Ishikawa (cell line): Measurements from ENCODE around the gene HECTD4.
A peak's percentile ranks its signal among the peaks of the same experiment; 100 is the strongest.

ENCODE experiments used
- CEBPB ChIP-seq: IDR thresholded peaks from 2 replicates; pipeline ENCODE4 v1.6.1; 2012
- CREB1 ChIP-seq: IDR thresholded peaks from 2 replicates; pipeline ENCODE4 v1.6.1; 2012; ENCODE audit warnings: low read depth
- EGR1 ChIP-seq: IDR thresholded peaks from 2 replicates; pipeline ENCODE4 v1.6.1; 2012
- EP300 ChIP-seq: IDR thresholded peaks from 2 replicates; pipeline ENCODE4 v1.6.1; 2012; ENCODE audit warnings: borderline replicate concordance
- FOXM1 ChIP-seq: IDR thresholded peaks from 2 replicates; pipeline ENCODE4 v1.6.1; 2012; ENCODE audit warnings: low read depth, borderline replicate concordance
- NFIC ChIP-seq: IDR thresholded peaks from 2 replicates; pipeline ENCODE4 v1.6.1; 2012
- RAD21 ChIP-seq: IDR thresholded peaks from 2 replicates; pipeline ENCODE4 v1.6.1; 2012; ENCODE audit warnings: low read depth
- TAF1 ChIP-seq: IDR thresholded peaks from 2 replicates; pipeline ENCODE4 v1.6.1; 2012; ENCODE audit warnings: low read depth, mild to moderate bottlenecking
- TCF12 ChIP-seq: IDR thresholded peaks from 2 replicates; pipeline ENCODE4 v1.6.1; 2012; ENCODE audit warnings: low read depth
- TEAD4 ChIP-seq: IDR thresholded peaks from 2 replicates; pipeline ENCODE4 v1.6.1; 2012
- USF1 ChIP-seq: IDR thresholded peaks from 2 replicates; pipeline ENCODE4 v1.6.1; 2012
- YY1 ChIP-seq: IDR thresholded peaks from 2 replicates; pipeline ENCODE4 v1.6.1; 2012; ENCODE audit warnings: low read depth
- ZBTB7A ChIP-seq: IDR thresholded peaks from 2 replicates; pipeline ENCODE4 v1.6.1; 2012; ENCODE audit warnings: low read depth
- TF ChIP-seq, protein P1 (sequence below): IDR thresholded peaks from 2 replicates; pipeline ENCODE4 v1.6.1; 2012
- TF ChIP-seq, protein P2 (sequence below): IDR thresholded peaks from 2 replicates; pipeline ENCODE4 v1.6.1; 2012; ENCODE audit warnings: low read depth, mild to moderate bottlenecking

The HECTD4 gene

DNA sequence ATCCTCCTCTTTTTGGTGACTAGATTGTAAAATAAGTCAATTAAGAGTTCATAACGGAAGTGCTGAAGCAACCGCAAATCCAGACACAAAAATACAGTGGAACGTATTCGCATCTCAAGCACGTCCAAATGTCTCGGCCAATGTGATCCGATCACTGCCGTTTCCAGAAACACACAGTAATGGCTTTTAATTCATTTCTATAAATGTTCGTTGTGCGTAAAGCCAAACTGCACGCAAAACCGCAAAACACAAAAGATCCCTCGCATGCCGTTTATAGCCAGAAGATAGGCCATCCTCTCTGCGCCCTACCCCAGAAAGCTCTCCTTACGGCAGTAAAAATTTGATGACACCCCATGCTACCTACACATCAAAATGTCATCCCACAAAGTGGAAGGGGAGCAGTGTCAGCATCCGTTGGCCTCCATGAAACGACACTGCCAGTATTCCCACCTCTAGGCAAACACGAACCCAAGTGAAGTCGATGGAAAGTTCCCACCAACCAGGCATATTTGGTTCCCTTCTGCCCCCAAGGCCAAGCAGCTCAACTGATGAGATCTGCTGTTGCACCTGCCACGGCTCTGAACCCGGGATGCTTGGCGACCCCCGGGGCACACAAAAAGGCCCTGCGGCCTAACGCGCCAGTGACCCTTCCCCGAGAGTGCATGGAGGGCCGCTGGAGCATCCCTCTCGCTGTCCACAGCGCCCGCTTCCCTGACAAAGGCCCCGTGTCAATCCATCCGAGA, 1.4 kb downstream of the HECTD4 start:
- TF ChIP-seq FOXM1 = no peak
- TF ChIP-seq, protein P1, sequence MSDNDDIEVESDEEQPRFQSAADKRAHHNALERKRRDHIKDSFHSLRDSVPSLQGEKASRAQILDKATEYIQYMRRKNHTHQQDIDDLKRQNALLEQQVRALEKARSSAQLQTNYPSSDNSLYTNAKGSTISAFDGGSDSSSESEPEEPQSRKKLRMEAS = no peak
- no peak for TF ChIP-seq EP300
- TF ChIP-seq RAD21 = no peak
- no peak for TF ChIP-seq CEBPB
- TF ChIP-seq TCF12 = no peak
- no peak for TF ChIP-seq EGR1
- no peak for TF ChIP-seq TEAD4
- TF ChIP-seq USF1 = no peak
- no peak for TF ChIP-seq CREB1

DNA sequence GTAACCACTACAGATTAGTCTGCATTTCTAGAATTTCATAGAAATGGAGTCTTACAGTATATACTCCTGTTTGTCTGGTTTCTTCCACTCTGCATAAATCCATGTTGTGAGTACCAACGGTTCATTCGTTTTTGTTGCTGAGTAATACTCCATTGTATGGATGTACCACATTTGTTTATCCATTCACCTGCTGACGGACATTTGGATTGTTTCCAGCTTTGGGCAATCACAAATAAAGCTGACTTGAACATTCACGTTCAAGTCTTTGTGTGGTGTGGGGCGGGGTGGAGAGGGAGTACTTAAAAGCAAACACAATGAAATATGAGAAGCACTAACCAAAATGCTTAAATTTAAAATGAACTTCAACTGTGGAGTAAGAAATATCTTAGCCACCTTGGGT, 7.1 kb downstream of the HECTD4 start:
- TF ChIP-seq TCF12 = no peak
- peak; percentile 38; the same call in 1 of the 2 replicates for TF ChIP-seq NFIC

DNA sequence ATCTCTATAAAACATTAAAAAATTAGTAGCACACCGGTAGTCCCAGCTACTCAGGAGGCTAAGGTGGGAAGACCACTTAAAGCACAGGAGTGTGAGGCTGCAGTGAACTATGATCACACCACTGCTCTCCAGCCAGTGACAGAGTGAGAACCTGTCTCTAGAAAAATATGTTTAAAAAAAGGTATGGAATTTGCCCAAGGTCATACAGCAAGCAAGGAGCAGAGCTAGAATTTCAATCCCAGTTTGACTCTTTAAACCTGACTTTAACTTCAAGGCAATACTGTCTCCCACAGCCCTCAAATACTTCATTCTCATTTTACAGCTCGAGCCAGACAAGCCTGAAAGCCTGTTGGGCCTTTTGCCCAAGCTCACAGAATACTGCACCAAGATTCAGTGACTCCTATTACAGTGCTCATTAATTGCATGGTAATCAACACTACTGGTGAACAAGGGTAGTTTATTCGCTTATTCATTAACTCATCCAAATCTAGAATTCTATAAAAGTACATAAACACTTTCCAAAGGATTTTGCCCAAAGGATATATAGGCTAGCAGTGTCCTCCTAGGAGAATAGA, 8.0 kb downstream of the HECTD4 start:
- TF ChIP-seq CEBPB (no peak), TCF12 (no peak), RAD21 (no peak), FOXM1 (no peak), TAF1 (no peak), EGR1 (no peak), CREB1 (no peak), EP300 (no peak), YY1 (no peak), NFIC (no peak), USF1 (no peak), ZBTB7A (no peak)
- TF ChIP-seq, protein P2, sequence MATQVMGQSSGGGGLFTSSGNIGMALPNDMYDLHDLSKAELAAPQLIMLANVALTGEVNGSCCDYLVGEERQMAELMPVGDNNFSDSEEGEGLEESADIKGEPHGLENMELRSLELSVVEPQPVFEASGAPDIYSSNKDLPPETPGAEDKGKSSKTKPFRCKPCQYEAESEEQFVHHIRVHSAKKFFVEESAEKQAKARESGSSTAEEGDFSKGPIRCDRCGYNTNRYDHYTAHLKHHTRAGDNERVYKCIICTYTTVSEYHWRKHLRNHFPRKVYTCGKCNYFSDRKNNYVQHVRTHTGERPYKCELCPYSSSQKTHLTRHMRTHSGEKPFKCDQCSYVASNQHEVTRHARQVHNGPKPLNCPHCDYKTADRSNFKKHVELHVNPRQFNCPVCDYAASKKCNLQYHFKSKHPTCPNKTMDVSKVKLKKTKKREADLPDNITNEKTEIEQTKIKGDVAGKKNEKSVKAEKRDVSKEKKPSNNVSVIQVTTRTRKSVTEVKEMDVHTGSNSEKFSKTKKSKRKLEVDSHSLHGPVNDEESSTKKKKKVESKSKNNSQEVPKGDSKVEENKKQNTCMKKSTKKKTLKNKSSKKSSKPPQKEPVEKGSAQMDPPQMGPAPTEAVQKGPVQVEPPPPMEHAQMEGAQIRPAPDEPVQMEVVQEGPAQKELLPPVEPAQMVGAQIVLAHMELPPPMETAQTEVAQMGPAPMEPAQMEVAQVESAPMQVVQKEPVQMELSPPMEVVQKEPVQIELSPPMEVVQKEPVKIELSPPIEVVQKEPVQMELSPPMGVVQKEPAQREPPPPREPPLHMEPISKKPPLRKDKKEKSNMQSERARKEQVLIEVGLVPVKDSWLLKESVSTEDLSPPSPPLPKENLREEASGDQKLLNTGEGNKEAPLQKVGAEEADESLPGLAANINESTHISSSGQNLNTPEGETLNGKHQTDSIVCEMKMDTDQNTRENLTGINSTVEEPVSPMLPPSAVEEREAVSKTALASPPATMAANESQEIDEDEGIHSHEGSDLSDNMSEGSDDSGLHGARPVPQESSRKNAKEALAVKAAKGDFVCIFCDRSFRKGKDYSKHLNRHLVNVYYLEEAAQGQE = no peak
- TF ChIP-seq, protein P1 = no peak

GRCh38 chr12:112370868-112371510, 11.2 kb downstream of the HECTD4 start:
- TF ChIP-seq RAD21 (no peak), CEBPB (no peak), TEAD4 (no peak), EGR1 (no peak), EP300 (no peak), FOXM1 (no peak), TCF12 (no peak)
- TF ChIP-seq, protein P2 = no peak

DNA sequence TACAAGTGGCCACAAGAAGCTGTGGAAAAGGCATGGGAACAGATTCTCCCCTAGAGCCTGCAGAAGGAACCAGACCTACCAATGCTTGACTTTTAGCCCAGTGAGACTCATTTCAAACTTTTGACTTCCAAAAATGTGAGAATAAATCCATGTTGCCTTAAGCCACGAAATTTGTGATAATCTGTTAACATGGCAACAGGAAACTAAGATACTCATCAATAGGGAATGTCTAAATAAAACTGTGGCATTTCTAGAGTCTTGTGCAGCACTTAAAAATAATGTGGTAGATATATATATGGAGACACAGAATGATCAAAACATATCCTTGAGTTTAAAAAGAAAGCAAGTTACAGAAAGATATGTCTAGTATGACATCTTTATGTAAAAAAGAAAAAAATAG, 12.0 kb downstream of the HECTD4 start:
- no peak for TF ChIP-seq USF1
- no peak for TF ChIP-seq CEBPB
- TF ChIP-seq TCF12 = no peak
- no peak for TF ChIP-seq RAD21
- TF ChIP-seq, protein P1 = no peak
- TF ChIP-seq, protein P2 = no peak
- TF ChIP-seq NFIC = no peak
- no peak for TF ChIP-seq YY1
- TF ChIP-seq TAF1 = no peak
- TF ChIP-seq EP300 = no peak
- TF ChIP-seq TEAD4 = no peak
- no peak for TF ChIP-seq EGR1
- TF ChIP-seq CREB1 = no peak
- no peak for TF ChIP-seq FOXM1
